Measurements from ENCODE around the gene DCLK3. TPM values are rescaled to one million over a fixed set of nuclear protein-coding genes. Genes with fewer than 3 reads are reported as not detected.

The DCLK3 gene
- total and polyA plus RNA-seq, 2 of the 4 experiments (the other 2 are of a cell fraction), result not detected

GRCh38 chr3:36813305-36813704 lies 49.0 kb upstream of the DCLK3 start (continued):
- no peak for TF ChIP-seq BHLHE40 (IDR thresholded peaks at IDR 0.05; ENCODE audit: low read depth, low read length)
- TF ChIP-seq CHD1 (IDR thresholded peaks at IDR 0.05; ENCODE audit: low read depth, low read length), result no peak
- TF ChIP-seq MAZ (IDR thresholded peaks at IDR 0.05; ENCODE audit: borderline replicate concordance, low read depth, low read length), result no peak

- Histone ChIP-seq H2AK5ac (ENCODE audit: low read depth, low read length) (no peak overlapping the region), H3K4ac (ENCODE audit: low read depth, low read length) (no peak overlapping the region), H2BK20ac (ENCODE audit: low read depth, low read length) (no peak overlapping the region), H4K20me1 (ENCODE audit: insufficient read depth, low read length) (no peaks in the 10 kb centered on the region), H3K9ac (ENCODE audit: low read depth, low read length) (no peak overlapping the region), H2BK5ac (ENCODE audit: low read depth, low read length, poor library complexity, severe bottlenecking) (no peak overlapping the region), H3K9me1 (ENCODE audit: insufficient read depth, low read length) (no peaks in the 10 kb centered on the region), H2BK15ac (ENCODE audit: low read depth, low read length) (no peak overlapping the region), H4K91ac (ENCODE audit: insufficient read depth, low read depth, low read length) (no peak overlapping the region), H2AK9ac (replicated peaks; ENCODE audit: low read depth, low read length, poor library complexity) (no peak overlapping the region), H3K79me1 (ENCODE audit: low read depth in 1 of 2, low read length in 2 of 2) (no peaks in the 10 kb centered on the region), H3K36me3 (ENCODE audit: control insufficient read depth, insufficient read depth, low read length) (no peaks in the 10 kb centered on the region), H2BK120ac (ENCODE audit: low read depth, low read length) (no peak overlapping the region), H3K18ac (ENCODE audit: low read depth, low read length) (no peak overlapping the region), H3K4me2 (ENCODE audit: low read depth, low read length) (no peak overlapping the region), H4K8ac (ENCODE audit: low read depth in 2 of 2, low read length in 2 of 2) (no peak overlapping the region), H3K27ac (ENCODE audit: insufficient read depth, low read length) (no peak overlapping the region), H3K4me3 (ENCODE audit: insufficient read depth, low read depth, low read length) (no peak overlapping the region), H2AFZ (replicated peaks; ENCODE audit: low read length, poor library complexity) (no peak overlapping the region), H3K14ac (replicated peaks; ENCODE audit: low read depth, low read length) (no peak overlapping the region), H3K4me1 (ENCODE audit: control insufficient read depth, insufficient read depth, low read length) (no peaks in the 10 kb centered on the region), H3K9me3 (ENCODE audit: control insufficient read depth, insufficient read depth, low read length) (no peaks in the 10 kb centered on the region), H3K23ac (ENCODE audit: low read depth, low read length) (no peak overlapping the region), H3K27me3 (ENCODE audit: control insufficient read depth, insufficient read depth, low read length) (peaks cover 12% of the 10 kb centered on the region; the same call in 1 of the 2 replicates), H4K5ac (ENCODE audit: low read depth, low read length) (no peak overlapping the region), H3K56ac (ENCODE audit: extremely low read depth, insufficient read depth, low read length) (no peak overlapping the region)
- ATAC-seq (ENCODE audit: low read depth) (no peak), DNase-seq (no peak)
- intact Hi-C loops (cut with micrococcal nuclease), result no loop called here
- no TSS peak for BruUV-seq (replicated peaks)
- dilution Hi-C loops (cut with HindIII; ENCODE audit: low sequenced_read_pairs, unreplicated experiment), result no loop called here
- ChIA-PET CTCF (interaction anchor here (0.6 kb wide), 1 partner anchor 200 kb away, joined by 4 read pairs; no protein-coding TSS in a partner anchor), POLR2A (ENCODE audit: unreplicated experiment) (no interaction called here)
- in situ Hi-C loops (cut with MboI; ENCODE audit: low sequenced_read_pairs), result no loop called here
- 80% methylated on average over 1 of the region's 1 CpG; no CpG with 5 or more reads in 1 of the 2 experiments for WGBS, 2 experiments (ENCODE audit: extremely low coverage in 2 of 2, insufficient read length in 1 of 2)
- TF ChIP-seq MAFK (IDR thresholded peaks at IDR 0.05; ENCODE audit: low read depth, low read length), result no peak
- TF ChIP-seq CEBPB (IDR thresholded peaks at IDR 0.05; ENCODE audit: low read depth, low read length), result no peak
- no peak for TF ChIP-seq USF2 (IDR thresholded peaks at IDR 0.05; ENCODE audit: low read depth, low read length)
- TF ChIP-seq FOS (IDR thresholded peaks at IDR 0.05; ENCODE audit: low read depth, low read length), result no peak
- TF ChIP-seq RCOR1 (IDR thresholded peaks at IDR 0.05; ENCODE audit: insufficient replicate concordance, low read length), result no peak
These were observed 47.9 kb upstream of the DCLK3 start for GRCh38 chr3:36812240-36812639.
